ENCODE results near the gene RPUSD3. TPM values are rescaled to one million over a fixed set of nuclear protein-coding genes. Genes with fewer than 3 reads are reported as not detected.
A peak's percentile ranks its signal among the peaks of the same experiment; 100 is the strongest.

RPUSD3 gene
- total and polyA plus RNA-seq, 9 of the 15 experiments (the other 6 are each of a cell fraction or from before 2014, with no cell fraction given): 13.8 to 99.0 (median 59.3) TPM

- TF ChIP-seq SAFB (IDR thresholded peaks at IDR 0.05; ENCODE audit: borderline replicate concordance, low read depth, low read length) (no peak), ZSCAN29 (IDR thresholded peaks at IDR 0.05) (no peak), MAFK (IDR thresholded peaks at IDR 0.05; ENCODE audit: low read length) (no peak), RBBP5 (IDR thresholded peaks at IDR 0.05; ENCODE audit: borderline replicate concordance, insufficient read depth, low read length, poor library complexity, severe bottlenecking) (no peak)
Observed at GRCh38 chr3:9859530-9860025, 15.8 kb upstream of the RPUSD3 start (continued).

GRCh38 chr3:9855594-9855993, 11.8 kb upstream of the RPUSD3 start:
- no peak overlapping the region for H3K27ac ChIP-seq (ENCODE audit: extremely low read depth, low read depth, low read length)
- H2AFZ ChIP-seq (ENCODE audit: low read depth, low read length): peak overlapping the region; percentile 70
- WGBS (ENCODE audit: insufficient coverage, low coverage, missing lambda C conversion rate): 67% methylated on average over 3 of the region's 3 CpGs
- BruUV-seq (replicated peaks): no TSS peak
- peak in 1 of 4 experiments; percentile 12 for DNase-seq (ENCODE audit: extremely low read depth in 1 of 4, low spot score in 3 of 4)
- H3K36me3 ChIP-seq (ENCODE audit: control insufficient read depth, insufficient read depth, low read length): no peaks in the 10 kb centered on the region
- in situ Hi-C loops (cut with MboI): no loop called here
- peak overlapping the region in 1 of 2 experiments; percentile 78; a peak in 1 of 4 replicates for H3K9ac ChIP-seq (ENCODE audit: insufficient read depth in 1 of 2, low read depth in 2 of 2, low read length in 2 of 2)
- intact Hi-C loops (cut with micrococcal nuclease): no loop called here
- H3K27me3 ChIP-seq (ENCODE audit: control insufficient read depth in 2 of 2, insufficient read depth in 2 of 2, low read length in 2 of 2): no peaks in the 10 kb centered on the region
- ChIA-PET CTCF (ENCODE audit: low intra/inter-chr PET ratio) (no interaction called here), POLR2A (interaction anchor here (2.4 kb wide), 1 partner anchor 11 kb away, joined by 5 read pairs; no protein-coding TSS in a partner anchor)
- no peak for ATAC-seq
- H3K79me2 ChIP-seq (ENCODE audit: control insufficient read depth, insufficient read depth, low read length): no peaks in the 10 kb centered on the region
- no peaks in the 10 kb centered on the region for H3K9me1 ChIP-seq (ENCODE audit: control insufficient read depth, insufficient read depth, low read length)
- no peak overlapping the region for H3K4me3 ChIP-seq
- no peak for FAIRE-seq
- H4K20me1 ChIP-seq (replicated peaks; ENCODE audit: control insufficient read depth, insufficient read depth, low read length): no peaks in the 10 kb centered on the region
- TF ChIP-seq IRF9 (tag; IDR thresholded peaks at IDR 0.05): no peak
- no peak for TF ChIP-seq ZHX1 (conservative IDR thresholded peaks at IDR 0.05; ENCODE audit: low read length)
- TF ChIP-seq ID3 (CRISPR knock-in tag; IDR thresholded peaks at IDR 0.05): no peak
- no peak for TF ChIP-seq ID3 (tag; IDR thresholded peaks at IDR 0.05)
- TF ChIP-seq PRDM10 (IDR thresholded peaks at IDR 0.05; ENCODE audit: partially characterized antibody): peak; percentile 27
- no peak for TF ChIP-seq MCM3 (IDR thresholded peaks at IDR 0.05)
- no peak overlapping the region for H3K4me2 ChIP-seq (ENCODE audit: insufficient read depth, low read length)
- H3K4me1 ChIP-seq (replicated peaks in 1 of 2; ENCODE audit: control insufficient read depth in 2 of 2, insufficient read depth in 2 of 2, low read length in 2 of 2): peaks cover 0 to 5% of the 10 kb centered on the region in 2 experiments; a peak in 3 of 5 replicates
- no peaks in the 10 kb centered on the region for H3K9me3 ChIP-seq (replicated peaks; ENCODE audit: control insufficient read depth, insufficient read depth, low read depth, low read length)

Data from K562 (cell line).